Left lung (tissue), 10 donors: Measurements from ENCODE around the gene TADA2B. TPM values are rescaled to one million over a fixed set of nuclear protein-coding genes. Genes with fewer than 3 reads are reported as not detected.

Experiments
- ATAC-seq: fragments of 200-7000 bp; cut with Tn5 transposase; one replicate; pipeline ENCODE4 v1.9.1; 2020; ENCODE audit warnings: moderate library complexity
- DNase-seq, 4 donors: peaks; one replicate each; pipeline ENCODE4 v3.0.0-alpha.2; 2013 to 2020
- H3K27ac ChIP-seq, 2 donors: fragments of 200-600 bp; sonication (generic) in 1 of 2; one replicate each; pipeline versions ENCODE4 v1.5.0 to v1.8.0; 2020 to 2021
- H3K27me3 ChIP-seq, 2 donors: fragments of 200-600 bp; sonication (generic) in 1 of 2; one replicate each; pipeline versions ENCODE4 v1.5.0 to v1.8.0; 2020 to 2021
- H3K36me3 ChIP-seq, 2 donors: fragments of 200-600 bp; sonication (generic) in 1 of 2; one replicate each; pipeline versions ENCODE4 v1.5.0 to v1.8.0; 2020 to 2021
- H3K4me1 ChIP-seq, 2 donors: fragments of 200-600 bp; one replicate each; pipeline ENCODE4 v1.8.0; 2021
- H3K4me3 ChIP-seq, 2 donors: fragments of 200-600 bp; sonication (generic) in 1 of 2; one replicate each; pipeline versions ENCODE4 v1.5.0 to v1.8.0; 2020 to 2021; ENCODE audit warnings: mild to moderate bottlenecking in 1 of 2
- H3K9me3 ChIP-seq, 2 donors: fragments of 200-600 bp; sonication (generic) in 1 of 2; one replicate each; pipeline versions ENCODE4 v1.5.0 to v1.8.0; 2020 to 2021
- intact Hi-C, 2 donors: fragments of 100-400 bp; cut with DNase I; formaldehyde crosslinking; loops; one replicate each; pipeline versions ENCODE4 v1.11.2 to v1.14.2; 2022
- polyA plus RNA-seq, 6 donors: library from polyadenylated mRNA; unstranded; fragments of 120-200 nt; gene quantifications; one replicate each; pipeline ENCODE4 v1.2.1, GENCODE V29; 2013; ENCODE audit not compliant: insufficient read length in 6 of 6
- total RNA-seq, 2 donors: library from RNA; stranded (reverse); fragmentation: NEBNext Ultra II Directional; extraction: Animal tissue kit (Norgen Biotek cat#: 25700); gene quantifications; one replicate each; pipeline ENCODE4 v1.2.1, GENCODE V29; 2021
- TF ChIP-seq, protein P1 (sequence below), 2 donors: fragments of 200-600 bp; sonication (generic) in 1 of 2; IDR thresholded peaks; one replicate each; pipeline versions ENCODE4 v1.5.0 to v1.8.0; 2021; ENCODE audit warnings: antibody characterized with exemption in 2 of 2
- donor health status: DM: no; HTN: yes; CAD: no.
- donor health status: DM: no; HTN: no; CAD: no.

Gene TADA2B
- total and polyA plus RNA-seq, 8 donors, result 12.9 to 20.1 (median 16.0) TPM

DNA sequence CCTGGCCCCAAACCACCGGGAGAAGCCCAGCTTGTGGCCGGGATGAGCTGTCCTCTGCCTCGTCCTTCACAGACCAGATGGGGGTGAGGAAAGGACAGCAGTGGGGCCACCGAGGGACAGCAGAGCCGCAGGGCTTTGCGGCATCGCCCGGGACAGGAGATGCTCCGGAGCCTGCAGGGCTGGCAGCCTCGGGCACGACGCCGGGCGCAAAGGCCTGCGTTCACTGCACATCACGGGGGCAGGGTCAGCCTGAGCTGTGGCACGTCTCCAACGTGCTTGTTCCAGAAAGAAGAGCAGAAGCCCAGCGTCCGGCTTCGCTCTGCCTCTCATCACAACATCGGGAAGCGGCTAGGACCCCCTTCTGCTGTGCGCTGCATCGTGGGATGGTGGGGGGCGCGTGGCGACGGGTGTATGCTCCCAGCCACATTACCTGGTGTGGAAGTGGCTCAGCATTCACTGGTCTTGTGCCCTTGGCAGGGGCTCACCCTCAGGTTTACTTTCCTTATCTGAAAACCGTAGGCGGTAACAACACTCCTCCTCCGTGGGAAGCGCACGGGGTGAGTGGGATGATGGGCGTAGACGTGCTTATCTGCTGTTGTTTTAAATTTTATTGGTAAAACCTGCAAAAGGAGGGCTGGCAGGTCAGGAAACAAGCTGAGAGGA, 7.4 kb downstream of the TADA2B start:
- no peaks in the 10 kb centered on the region for H3K27me3 ChIP-seq
- H3K4me1 ChIP-seq, result peaks cover 6 to 60% of the 10 kb centered on the region in 2 donors
- TF ChIP-seq, protein P1, sequence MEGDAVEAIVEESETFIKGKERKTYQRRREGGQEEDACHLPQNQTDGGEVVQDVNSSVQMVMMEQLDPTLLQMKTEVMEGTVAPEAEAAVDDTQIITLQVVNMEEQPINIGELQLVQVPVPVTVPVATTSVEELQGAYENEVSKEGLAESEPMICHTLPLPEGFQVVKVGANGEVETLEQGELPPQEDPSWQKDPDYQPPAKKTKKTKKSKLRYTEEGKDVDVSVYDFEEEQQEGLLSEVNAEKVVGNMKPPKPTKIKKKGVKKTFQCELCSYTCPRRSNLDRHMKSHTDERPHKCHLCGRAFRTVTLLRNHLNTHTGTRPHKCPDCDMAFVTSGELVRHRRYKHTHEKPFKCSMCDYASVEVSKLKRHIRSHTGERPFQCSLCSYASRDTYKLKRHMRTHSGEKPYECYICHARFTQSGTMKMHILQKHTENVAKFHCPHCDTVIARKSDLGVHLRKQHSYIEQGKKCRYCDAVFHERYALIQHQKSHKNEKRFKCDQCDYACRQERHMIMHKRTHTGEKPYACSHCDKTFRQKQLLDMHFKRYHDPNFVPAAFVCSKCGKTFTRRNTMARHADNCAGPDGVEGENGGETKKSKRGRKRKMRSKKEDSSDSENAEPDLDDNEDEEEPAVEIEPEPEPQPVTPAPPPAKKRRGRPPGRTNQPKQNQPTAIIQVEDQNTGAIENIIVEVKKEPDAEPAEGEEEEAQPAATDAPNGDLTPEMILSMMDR (IDR thresholded peaks at IDR 0.05), result no peak
- intact Hi-C loops, result no loop called here
- peak in 1 of 4 donors; percentile 75 for DNase-seq
- H3K4me3 ChIP-seq, result no peak overlapping the region
- no peak for ATAC-seq
- H3K36me3 ChIP-seq, result peaks cover 0 to 43% of the 10 kb centered on the region in 2 donors
- H3K9me3 ChIP-seq, result no peaks in the 10 kb centered on the region
- H3K27ac ChIP-seq, result no peak overlapping the region

DNA sequence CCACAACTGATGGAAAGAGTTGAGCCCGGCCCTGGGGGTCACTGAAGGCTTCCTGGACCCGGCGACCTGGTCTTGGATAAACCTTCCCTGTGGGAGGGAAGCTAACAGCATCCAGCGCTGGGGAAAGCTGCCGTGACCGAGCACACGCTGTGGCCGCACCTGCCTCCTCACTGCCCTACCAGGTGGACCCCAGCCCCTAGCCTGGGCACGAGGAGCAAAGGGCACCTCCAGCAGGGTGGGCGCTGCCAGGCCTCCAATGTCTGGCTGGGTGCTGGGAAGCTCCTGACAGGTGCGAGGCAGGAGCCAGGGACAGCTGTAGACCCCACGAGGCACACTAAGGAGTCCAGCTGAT, 7.9 kb downstream of the TADA2B start:
- intact Hi-C loops, result no loop called here
- ATAC-seq (no peak), DNase-seq (peak in 1 of 4 donors; percentile 59)
- no peaks in the 10 kb centered on the region for H3K9me3 ChIP-seq
- TF ChIP-seq, protein P1 (IDR thresholded peaks at IDR 0.05), result no peak
- no peaks in the 10 kb centered on the region for H3K27me3 ChIP-seq
- no peak overlapping the region for H3K27ac ChIP-seq
- peaks cover 6 to 55% of the 10 kb centered on the region in 2 donors for H3K4me1 ChIP-seq
- H3K36me3 ChIP-seq, result peaks cover 0 to 48% of the 10 kb centered on the region in 2 donors
- H3K4me3 ChIP-seq, result no peak overlapping the region

DNA sequence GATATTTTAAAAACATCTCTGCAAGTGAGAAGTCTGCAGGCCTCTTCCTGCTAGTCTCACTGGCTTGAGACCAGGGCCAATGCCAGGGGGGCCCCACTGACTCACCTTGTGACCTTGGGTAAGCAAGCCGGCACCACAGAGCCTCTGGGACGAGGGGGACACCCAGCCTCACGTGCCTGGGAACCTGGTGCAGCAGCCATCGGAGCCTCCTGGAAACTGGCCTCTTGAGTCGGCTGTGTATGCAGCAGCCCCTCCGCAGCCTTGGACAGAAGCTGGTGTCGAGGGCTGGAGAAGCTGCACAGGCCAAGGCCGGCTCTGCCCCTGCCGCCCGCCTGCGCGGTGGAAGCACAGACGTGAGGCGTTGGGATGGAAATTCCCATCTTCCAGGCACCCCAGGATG, 8.7 kb downstream of the TADA2B start:
- Histone ChIP-seq H3K36me3 (peaks cover 0 to 55% of the 10 kb centered on the region in 2 donors), H3K27me3 (no peaks in the 10 kb centered on the region), H3K4me1 (peaks cover 6 to 47% of the 10 kb centered on the region in 2 donors), H3K9me3 (no peaks in the 10 kb centered on the region), H3K4me3 (no peak overlapping the region), H3K27ac (no peak overlapping the region)
- ATAC-seq, result no peak
- intact Hi-C loops, result no loop called here
- DNase-seq, result peak in 1 of 4 donors; percentile 60
- TF ChIP-seq, protein P1 (IDR thresholded peaks at IDR 0.05), result no peak

DNA sequence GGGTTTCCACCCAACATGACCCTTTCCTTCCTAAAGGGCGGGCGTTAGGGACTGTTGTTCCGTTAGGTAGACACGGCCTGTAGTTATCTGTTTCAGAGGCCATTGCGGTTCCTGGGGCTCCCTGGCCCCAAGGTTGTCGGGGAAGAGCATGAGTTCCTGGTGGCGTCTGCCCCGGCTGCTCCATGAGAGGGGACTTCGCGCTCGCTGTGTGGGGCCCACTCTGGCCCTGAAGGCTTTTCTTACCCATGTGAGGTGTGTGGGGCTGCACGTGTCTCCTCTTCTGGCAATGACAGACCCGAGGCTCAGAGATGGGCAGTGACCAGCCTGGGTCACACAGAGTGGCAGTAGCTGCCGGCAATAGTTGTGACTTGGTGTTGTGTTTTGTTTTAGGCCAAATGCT, 9.1 kb downstream of the TADA2B start:
- intact Hi-C loops, result no loop called here
- no peaks in the 10 kb centered on the region for H3K9me3 ChIP-seq
- no peak overlapping the region for H3K4me3 ChIP-seq
- TF ChIP-seq, protein P1 (IDR thresholded peaks at IDR 0.05), result no peak
- DNase-seq (peak in 1 of 4 donors; percentile 58), ATAC-seq (no peak)
- peaks cover 0 to 57% of the 10 kb centered on the region in 2 donors for H3K36me3 ChIP-seq
- peak overlapping the region in 1 of 2 donors; percentile 80 for H3K27ac ChIP-seq
- H3K27me3 ChIP-seq, result no peaks in the 10 kb centered on the region
- peaks cover 6 to 45% of the 10 kb centered on the region in 2 donors for H3K4me1 ChIP-seq

DNA sequence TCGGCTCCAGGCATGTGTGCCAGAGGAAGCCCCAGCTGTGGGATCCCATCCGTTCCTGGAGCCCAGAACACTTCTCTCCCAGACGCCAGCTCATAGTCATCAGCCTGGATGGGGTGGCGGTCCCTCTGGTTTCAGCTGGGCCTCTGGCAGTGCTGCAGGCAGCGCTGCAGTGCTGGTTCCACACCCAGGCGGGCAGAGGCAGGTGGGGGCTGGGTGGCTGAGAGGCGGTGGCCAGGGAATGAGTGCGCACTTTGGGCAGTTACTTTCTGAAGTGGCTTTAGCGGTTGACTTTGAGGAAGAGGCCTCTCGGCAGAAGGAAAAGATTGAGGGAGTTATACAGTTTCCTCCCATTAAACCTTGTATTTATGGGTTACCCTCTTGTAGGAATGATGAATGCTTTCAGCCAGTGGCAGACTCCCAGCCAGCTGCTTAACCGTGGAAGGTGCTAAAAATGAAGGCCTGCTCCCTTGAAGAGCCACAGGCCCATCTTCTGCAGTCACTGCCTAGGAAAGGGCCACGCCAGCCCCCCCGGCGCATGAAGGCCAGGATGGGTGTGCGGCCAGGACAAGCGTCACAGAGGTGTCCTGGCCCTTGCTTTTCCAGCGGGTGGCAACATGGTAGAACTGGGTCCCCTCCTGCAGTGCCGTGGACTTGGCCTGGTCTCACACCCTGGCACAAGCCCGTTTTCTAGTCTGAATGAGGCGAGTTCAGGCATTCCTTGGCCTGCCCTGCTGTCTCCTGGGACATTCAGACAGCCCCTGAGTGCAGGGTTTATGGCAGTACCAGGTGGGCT, 9.9 kb downstream of the TADA2B start:
- peak; percentile 98 for ATAC-seq
- intact Hi-C loops, result no loop called here
- H3K4me3 ChIP-seq, result no peak overlapping the region

More for the DNA sequence above, 9.9 kb downstream of the TADA2B start:
- TF ChIP-seq, protein P1 (IDR thresholded peaks at IDR 0.05), result no peak
- no peaks in the 10 kb centered on the region for H3K9me3 ChIP-seq
- H3K4me1 ChIP-seq, result peaks cover 6 to 45% of the 10 kb centered on the region in 2 donors
- H3K27ac ChIP-seq, result peak overlapping the region in 1 of 2 donors; percentile 80
- peaks cover 0 to 61% of the 10 kb centered on the region in 2 donors for H3K36me3 ChIP-seq
- DNase-seq, result peak; percentile 10 to 96 (median 74)
- no peaks in the 10 kb centered on the region for H3K27me3 ChIP-seq
